Right atrium auricular region (tissue), 2 donors: ENCODE data around the gene SLC35B4. TPM values are rescaled to one million over a fixed set of nuclear protein-coding genes. Genes with fewer than 3 reads are reported as not detected.

Experiments used
- DNase-seq: peaks from one replicate; pipeline ENCODE4 v3.0.0-alpha.2; 2019; ENCODE audit warnings: low spot score
- H3K27ac ChIP-seq, 2 donors: fragments of 200-600 bp; sonication (generic); 1 replicate in 1 of 2; 2 replicates in 1 of 2; pipeline ENCODE4 v1.5.1; 2016 to 2019
- H3K27me3 ChIP-seq, 2 donors: fragments of 200-600 bp; sonication (generic); one replicate each; pipeline versions ENCODE4 v1.5.1 to v1.6.0; 2017 to 2019
- H3K36me3 ChIP-seq: fragments of 200-600 bp; sonication (generic); one replicate; pipeline ENCODE4 v1.5.1; 2016
- H3K4me1 ChIP-seq, 2 donors: fragments of 200-600 bp; sonication (generic); one replicate each; pipeline versions ENCODE4 v1.5.1 to v1.6.0; 2017 to 2019
- H3K4me3 ChIP-seq, 2 donors: fragments of 200-600 bp; sonication (generic); 1 replicate in 1 of 2; 2 replicates in 1 of 2; pipeline ENCODE4 v1.5.1; 2017 to 2019; ENCODE audit warnings: mild to moderate bottlenecking in 1 of 2, moderate library complexity in 1 of 2
- H3K9me3 ChIP-seq, 2 donors: fragments of 200-600 bp; sonication (generic); one replicate each; pipeline ENCODE4 v1.5.1; 2019
- CTCF ChIP-seq, 2 donors: fragments of 200-600 bp; sonication (generic); IDR thresholded peaks; one replicate each; pipeline ENCODE4 v1.5.1; 2019; ENCODE audit warnings: antibody characterized with exemption in 2 of 2
- total RNA-seq, 2 donors: library from RNA; depleted of rRNA; stranded (reverse); fragments of >200 nt; gene quantifications; one replicate each; pipeline ENCODE4 v1.1.0, GENCODE V29; 2016

The SLC35B4 gene
- total RNA-seq, 2 donors from 2014 or later: 3.4 to 4.8 TPM

DNA sequence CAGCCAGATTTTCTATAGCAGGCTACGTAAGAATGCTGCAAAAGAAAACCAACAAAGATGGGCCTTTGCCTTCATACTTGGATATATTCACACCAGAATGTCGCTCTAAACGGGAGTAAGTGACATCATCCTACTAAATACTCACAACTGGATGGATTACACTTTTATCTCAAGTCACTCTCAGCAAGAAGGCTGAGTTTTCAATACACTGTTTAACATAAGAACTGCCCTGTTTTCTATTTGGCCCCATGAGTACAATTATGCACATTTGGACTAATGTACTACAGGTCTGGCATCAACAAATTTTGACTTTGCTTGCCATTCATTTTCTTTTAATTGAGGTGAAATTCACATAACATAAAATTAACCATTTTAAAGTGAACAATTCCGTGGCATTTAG lies 8.2 kb downstream of the SLC35B4 start:
- H3K4me3 ChIP-seq: no peak overlapping the region
- TF ChIP-seq CTCF (IDR thresholded peaks at IDR 0.05): no peak
- DNase-seq: no peak
- H3K27ac ChIP-seq: no peak overlapping the region
- H3K9me3 ChIP-seq: no peaks in the 10 kb centered on the region
- H3K36me3 ChIP-seq: peaks cover 7% of the 10 kb centered on the region
- no peaks in the 10 kb centered on the region for H3K27me3 ChIP-seq
- no peaks in the 10 kb centered on the region for H3K4me1 ChIP-seq

- no peak for DNase-seq
- no peak for TF ChIP-seq CTCF (IDR thresholded peaks at IDR 0.05)
- Histone ChIP-seq H3K9me3 (no peaks in the 10 kb centered on the region), H3K27ac (no peak overlapping the region), H3K36me3 (peaks cover 10% of the 10 kb centered on the region), H3K4me1 (no peaks in the 10 kb centered on the region), H3K27me3 (no peaks in the 10 kb centered on the region), H3K4me3 (no peak overlapping the region)
Measured at GRCh38 chr7:134307320-134307719, 9.4 kb downstream of the SLC35B4 start.

- DNase-seq: no peak
- peaks cover 29% of the 10 kb centered on the region for H3K36me3 ChIP-seq
- no peaks in the 10 kb centered on the region for H3K9me3 ChIP-seq
- no peak overlapping the region for H3K4me3 ChIP-seq
- no peak for TF ChIP-seq CTCF (IDR thresholded peaks at IDR 0.05)
- H3K4me1 ChIP-seq: no peaks in the 10 kb centered on the region
- no peaks in the 10 kb centered on the region for H3K27me3 ChIP-seq
- no peak overlapping the region for H3K27ac ChIP-seq
Measured at GRCh38 chr7:134302120-134302519, 14.6 kb downstream of the SLC35B4 start.

DNA sequence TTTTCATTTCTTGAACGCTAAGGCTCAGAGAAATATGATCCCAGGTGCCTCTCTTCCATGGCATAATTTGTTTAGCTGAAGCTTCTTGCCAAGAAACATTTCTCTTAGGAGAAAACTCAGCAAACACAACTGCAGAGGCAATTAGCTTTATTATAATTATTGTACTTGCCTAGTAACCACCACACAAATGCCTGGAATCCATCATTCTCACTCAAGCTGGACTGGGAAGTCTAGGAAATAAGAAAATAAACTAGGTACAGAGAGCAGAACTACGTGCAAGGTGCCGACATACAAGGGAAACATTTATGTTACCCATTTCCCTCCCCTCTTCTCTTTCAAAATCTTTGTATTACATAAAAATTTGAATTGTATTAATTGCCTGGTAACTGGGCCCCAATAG lies 15.1 kb downstream of the SLC35B4 start:
- H3K36me3 ChIP-seq: peaks cover 29% of the 10 kb centered on the region
- no peak for TF ChIP-seq CTCF (IDR thresholded peaks at IDR 0.05)

DNA sequence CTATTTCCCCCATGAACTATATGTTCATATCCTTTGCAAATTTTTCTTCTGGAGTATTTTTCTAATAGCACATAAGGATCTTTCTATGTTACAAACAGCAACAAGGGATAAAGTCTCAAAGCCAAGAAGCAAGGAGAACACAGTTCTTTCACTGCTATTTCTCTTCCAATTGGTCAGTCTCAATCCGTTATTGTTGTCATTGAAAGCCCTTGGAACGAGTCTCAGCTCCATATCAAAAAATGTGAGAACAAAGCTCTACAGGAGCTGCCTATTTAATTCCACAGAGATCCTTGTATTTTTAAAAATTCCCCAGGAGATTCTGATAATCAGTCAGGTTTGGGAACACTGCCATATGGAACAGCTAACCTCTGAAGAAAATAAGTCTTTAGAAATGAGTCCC lies 15.7 kb downstream of the SLC35B4 start:
- no peak overlapping the region for H3K27ac ChIP-seq
- no peaks in the 10 kb centered on the region for H3K9me3 ChIP-seq
- H3K4me1 ChIP-seq: no peaks in the 10 kb centered on the region
- no peaks in the 10 kb centered on the region for H3K27me3 ChIP-seq
- H3K4me3 ChIP-seq: no peak overlapping the region
- H3K36me3 ChIP-seq: peaks cover 31% of the 10 kb centered on the region
- TF ChIP-seq CTCF (IDR thresholded peaks at IDR 0.05): no peak
- DNase-seq: no peak

More for the DNA sequence above, 15.1 kb downstream of the SLC35B4 start:
- Histone ChIP-seq H3K4me1 (no peaks in the 10 kb centered on the region), H3K9me3 (no peaks in the 10 kb centered on the region), H3K4me3 (no peak overlapping the region), H3K27ac (no peak overlapping the region), H3K27me3 (no peaks in the 10 kb centered on the region)
- no peak for DNase-seq

DNA sequence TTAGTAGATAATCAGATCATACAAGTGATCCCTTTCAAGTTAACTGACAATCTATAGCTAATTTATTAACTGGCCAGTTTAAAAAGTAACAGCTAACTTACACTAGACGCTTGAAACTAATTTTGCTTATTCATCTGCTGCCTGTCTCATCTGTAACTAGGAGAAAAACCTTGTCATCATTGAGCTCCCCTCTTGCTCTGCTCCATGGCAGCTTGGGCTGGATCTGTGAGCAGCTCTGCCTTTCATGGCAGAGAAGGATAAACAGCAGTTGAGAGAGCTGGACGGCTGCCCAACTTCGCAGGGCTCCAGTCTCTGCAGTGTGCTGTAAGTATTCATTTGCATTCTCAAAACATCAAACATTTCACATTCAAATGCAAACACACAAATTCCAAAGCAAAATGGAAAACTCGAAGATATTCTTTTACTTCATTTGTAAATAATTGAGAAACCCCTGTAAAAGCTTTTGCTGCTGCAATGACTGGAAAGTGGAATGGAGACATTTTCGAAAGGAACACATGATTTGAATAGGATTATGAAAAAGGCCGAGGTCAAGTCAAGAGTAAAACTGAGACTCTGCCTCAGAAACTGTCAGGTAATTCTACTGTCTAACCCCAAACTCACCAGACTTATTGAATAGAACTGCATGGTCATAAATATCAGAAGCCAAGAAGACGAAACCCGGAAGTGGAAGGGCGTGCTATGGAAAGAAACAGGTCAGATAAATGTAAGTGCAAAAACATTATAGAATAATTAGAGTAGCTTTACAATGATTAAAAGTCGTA lies 17.6 kb downstream of the SLC35B4 start:
- Histone ChIP-seq H3K9me3 (no peaks in the 10 kb centered on the region), H3K4me1 (no peaks in the 10 kb centered on the region), H3K27me3 (no peaks in the 10 kb centered on the region), H3K36me3 (peaks cover 45% of the 10 kb centered on the region), H3K27ac (no peak overlapping the region), H3K4me3 (no peak overlapping the region)
- no peak for DNase-seq
- no peak for TF ChIP-seq CTCF (IDR thresholded peaks at IDR 0.05)
